ENCODE results near the gene LTBP4.

DNA sequence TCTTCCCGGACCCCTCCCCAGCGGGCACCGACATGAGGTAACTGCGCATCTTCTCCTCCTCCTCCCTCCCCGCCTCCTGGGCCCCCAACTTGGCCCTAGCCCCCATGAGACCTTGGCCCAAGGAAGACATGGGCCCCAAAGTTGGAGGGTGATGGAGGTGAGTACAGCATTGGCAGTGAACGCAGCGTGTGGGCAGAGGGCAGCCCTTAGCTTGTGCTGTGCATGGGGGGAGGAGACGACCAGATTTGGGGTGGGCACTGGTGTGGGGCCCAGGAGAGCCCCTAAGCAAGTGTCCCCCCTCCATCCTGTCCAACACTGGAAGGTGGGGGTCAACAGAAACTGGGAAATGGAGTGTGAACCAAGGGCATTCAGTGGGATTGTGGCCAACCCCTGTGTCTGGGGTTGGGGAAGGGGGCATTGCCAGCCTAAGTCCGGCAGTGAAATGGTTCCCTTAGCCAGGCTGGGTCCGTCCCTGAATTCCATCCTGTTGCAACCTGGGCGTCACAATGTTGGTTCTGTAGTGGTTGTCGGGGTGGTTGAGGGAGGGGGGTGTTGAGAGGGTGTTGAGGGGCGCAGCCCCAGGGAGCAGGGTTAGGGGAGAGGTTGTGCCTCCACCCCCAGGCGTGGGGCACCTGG lies 65.8 kb downstream of the LTBP4 start:
- TF ChIP-seq SPI1 (IDR thresholded peaks at IDR 0.05; ENCODE audit: low read depth, low read length) (no peak), POLR2AphosphoS5 (IDR thresholded peaks at IDR 0.05; ENCODE audit: low read depth, low read length) (no peak), POLR2A (IDR thresholded peaks at IDR 0.05; ENCODE audit: low read depth, low read length) (no peak), TAF1 (IDR thresholded peaks at IDR 0.05; ENCODE audit: low read depth, low read length) (no peak), PAX5 (IDR thresholded peaks at IDR 0.05; ENCODE audit: insufficient read depth, low read length, severe bottlenecking) (no peak), POU2F2 (IDR thresholded peaks at IDR 0.05; ENCODE audit: low read depth, low read length) (no peak)
